ENCODE measurements around the gene ARFIP2.

Gene ARFIP2

DNA sequence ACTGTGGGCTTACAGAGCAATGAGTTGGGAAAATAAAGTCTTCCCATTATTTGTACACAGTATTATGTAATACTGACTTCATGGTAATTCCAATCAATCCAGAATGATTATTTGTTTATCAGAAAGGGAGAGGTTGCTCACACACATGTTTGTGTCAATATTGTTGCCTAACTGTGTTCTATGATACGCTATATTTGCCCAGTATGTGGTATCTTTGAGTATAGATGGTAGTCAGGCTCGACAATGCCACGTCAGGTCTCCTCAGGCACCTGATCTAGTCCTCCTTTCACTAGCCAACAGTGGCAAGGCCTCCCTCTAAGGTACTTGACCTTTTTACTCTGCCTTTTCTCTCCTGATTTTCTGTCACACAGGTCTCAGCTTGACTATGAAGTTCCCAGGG is 21.3 kb upstream of the ARFIP2 start:
- Histone ChIP-seq H4K20me1 (ENCODE audit: insufficient read depth, low read length) (no peaks in the 10 kb centered on the region), H3K27ac (ENCODE audit: low read length) (no peak overlapping the region), H3K4me2 (ENCODE audit: low read depth, low read length) (no peak overlapping the region), H3K9me2 (replicated peaks; ENCODE audit: insufficient read depth, low read length) (no peaks in the 10 kb centered on the region), H3K9me3 (replicated peaks; ENCODE audit: insufficient read depth, low read length) (no peaks in the 10 kb centered on the region), H3K4me3 (ENCODE audit: low read length) (no peak overlapping the region), H3F3A (ENCODE audit: insufficient read depth, low read length) (no peaks in the 10 kb centered on the region), H3K9ac (ENCODE audit: low read length) (no peak overlapping the region), H3K79me2 (ENCODE audit: low read length) (no peaks in the 10 kb centered on the region), H3K27me3 (replicated peaks; ENCODE audit: insufficient read depth, low read length) (no peaks in the 10 kb centered on the region), H3K4me1 (ENCODE audit: low read length) (no peaks in the 10 kb centered on the region), H2AFZ (ENCODE audit: low read length) (no peak overlapping the region), H3K36me3 (replicated peaks; ENCODE audit: insufficient read depth, low read length) (no peaks in the 10 kb centered on the region)
- no peak for DNase-seq
- TF ChIP-seq, protein P1, sequence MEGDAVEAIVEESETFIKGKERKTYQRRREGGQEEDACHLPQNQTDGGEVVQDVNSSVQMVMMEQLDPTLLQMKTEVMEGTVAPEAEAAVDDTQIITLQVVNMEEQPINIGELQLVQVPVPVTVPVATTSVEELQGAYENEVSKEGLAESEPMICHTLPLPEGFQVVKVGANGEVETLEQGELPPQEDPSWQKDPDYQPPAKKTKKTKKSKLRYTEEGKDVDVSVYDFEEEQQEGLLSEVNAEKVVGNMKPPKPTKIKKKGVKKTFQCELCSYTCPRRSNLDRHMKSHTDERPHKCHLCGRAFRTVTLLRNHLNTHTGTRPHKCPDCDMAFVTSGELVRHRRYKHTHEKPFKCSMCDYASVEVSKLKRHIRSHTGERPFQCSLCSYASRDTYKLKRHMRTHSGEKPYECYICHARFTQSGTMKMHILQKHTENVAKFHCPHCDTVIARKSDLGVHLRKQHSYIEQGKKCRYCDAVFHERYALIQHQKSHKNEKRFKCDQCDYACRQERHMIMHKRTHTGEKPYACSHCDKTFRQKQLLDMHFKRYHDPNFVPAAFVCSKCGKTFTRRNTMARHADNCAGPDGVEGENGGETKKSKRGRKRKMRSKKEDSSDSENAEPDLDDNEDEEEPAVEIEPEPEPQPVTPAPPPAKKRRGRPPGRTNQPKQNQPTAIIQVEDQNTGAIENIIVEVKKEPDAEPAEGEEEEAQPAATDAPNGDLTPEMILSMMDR (IDR thresholded peaks at IDR 0.05; ENCODE audit: low read length): no peak
- no peak for TF ChIP-seq EZH2 (optimal IDR thresholded peaks at IDR 0.05; ENCODE audit: low read depth, low read length)
- TF ChIP-seq EZH2phosphoT487 (IDR thresholded peaks at IDR 0.05; ENCODE audit: low read length): no peak

DNA sequence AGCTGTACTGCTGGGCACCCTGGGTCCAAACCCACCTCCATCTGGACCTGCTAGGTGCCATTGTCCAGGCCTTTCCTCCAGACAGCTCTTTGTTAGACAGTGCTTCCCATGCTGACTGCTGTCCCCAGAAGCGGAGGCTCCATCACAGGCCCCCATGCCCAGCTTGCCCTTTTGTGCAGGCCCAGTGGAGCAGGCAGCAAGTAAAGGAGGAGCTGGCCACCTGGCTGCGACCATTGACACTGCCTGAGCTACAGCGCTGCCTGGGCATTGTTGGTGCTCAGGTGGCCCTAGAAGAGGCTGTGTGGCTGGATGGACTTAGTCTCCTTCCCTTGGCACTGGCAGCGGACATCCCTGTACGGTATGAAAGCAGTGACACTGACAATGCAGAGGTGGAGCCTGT is 17.4 kb upstream of the ARFIP2 start:
- Histone ChIP-seq H3K4me3 (ENCODE audit: low read length) (no peak overlapping the region), H2AFZ (ENCODE audit: low read length) (no peak overlapping the region), H3K4me1 (ENCODE audit: low read length) (no peaks in the 10 kb centered on the region), H3K4me2 (ENCODE audit: low read depth, low read length) (no peak overlapping the region), H3K36me3 (replicated peaks; ENCODE audit: insufficient read depth, low read length) (no peaks in the 10 kb centered on the region), H3K9me2 (replicated peaks; ENCODE audit: insufficient read depth, low read length) (no peaks in the 10 kb centered on the region), H3F3A (ENCODE audit: insufficient read depth, low read length) (no peaks in the 10 kb centered on the region), H3K27me3 (replicated peaks; ENCODE audit: insufficient read depth, low read length) (no peaks in the 10 kb centered on the region), H3K9ac (ENCODE audit: low read length) (no peak overlapping the region), H4K20me1 (ENCODE audit: insufficient read depth, low read length) (no peaks in the 10 kb centered on the region), H3K27ac (ENCODE audit: low read length) (no peak overlapping the region), H3K79me2 (ENCODE audit: low read length) (no peaks in the 10 kb centered on the region), H3K9me3 (replicated peaks; ENCODE audit: insufficient read depth, low read length) (no peaks in the 10 kb centered on the region)
- TF ChIP-seq EZH2 (optimal IDR thresholded peaks at IDR 0.05; ENCODE audit: low read depth, low read length): no peak
- TF ChIP-seq, protein P1 (IDR thresholded peaks at IDR 0.05; ENCODE audit: low read length): no peak
- TF ChIP-seq EZH2phosphoT487 (IDR thresholded peaks at IDR 0.05; ENCODE audit: low read length): no peak
- no peak for DNase-seq

DNA sequence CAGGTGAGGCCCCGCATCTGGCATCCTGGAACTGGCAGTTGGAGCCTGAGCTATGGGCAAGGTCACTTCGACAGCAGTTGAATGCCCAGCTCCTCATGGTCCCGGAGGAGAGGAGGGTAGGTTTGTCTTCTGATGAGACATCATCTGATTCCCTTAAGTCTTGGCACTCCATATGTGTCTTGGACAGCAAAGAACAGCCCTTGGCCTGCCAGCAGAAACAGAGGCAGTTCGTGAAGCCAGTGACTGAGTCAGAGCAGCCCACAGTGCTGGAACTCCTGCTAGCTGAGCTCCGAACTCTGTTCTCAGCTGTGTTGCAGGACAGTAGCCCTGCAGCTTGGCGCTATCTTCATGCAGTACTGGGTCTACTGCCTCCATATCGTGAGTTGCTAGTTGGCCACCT is 17.0 kb upstream of the ARFIP2 start:
- H4K20me1 ChIP-seq (ENCODE audit: insufficient read depth, low read length): no peaks in the 10 kb centered on the region
- no peaks in the 10 kb centered on the region for H3K27me3 ChIP-seq (replicated peaks; ENCODE audit: insufficient read depth, low read length)
- H3K9me2 ChIP-seq (replicated peaks; ENCODE audit: insufficient read depth, low read length): no peaks in the 10 kb centered on the region
- H3K9ac ChIP-seq (ENCODE audit: low read length): no peak overlapping the region
- no peak overlapping the region for H3K4me2 ChIP-seq (ENCODE audit: low read depth, low read length)
- H3K36me3 ChIP-seq (replicated peaks; ENCODE audit: insufficient read depth, low read length): no peaks in the 10 kb centered on the region
- no peak overlapping the region for H3K27ac ChIP-seq (ENCODE audit: low read length)
- no peaks in the 10 kb centered on the region for H3K4me1 ChIP-seq (ENCODE audit: low read length)
- DNase-seq: no peak
- no peaks in the 10 kb centered on the region for H3K9me3 ChIP-seq (replicated peaks; ENCODE audit: insufficient read depth, low read length)
- H2AFZ ChIP-seq (ENCODE audit: low read length): no peak overlapping the region
- no peak overlapping the region for H3K4me3 ChIP-seq (ENCODE audit: low read length)
- no peaks in the 10 kb centered on the region for H3F3A ChIP-seq (ENCODE audit: insufficient read depth, low read length)
- no peak for TF ChIP-seq EZH2 (optimal IDR thresholded peaks at IDR 0.05; ENCODE audit: low read depth, low read length)
- no peak for TF ChIP-seq EZH2phosphoT487 (IDR thresholded peaks at IDR 0.05; ENCODE audit: low read length)
- TF ChIP-seq, protein P1 (IDR thresholded peaks at IDR 0.05; ENCODE audit: low read length): no peak
- no peaks in the 10 kb centered on the region for H3K79me2 ChIP-seq (ENCODE audit: low read length)

Data from MM.1S (cell line).